ENCODE results near the gene SLC5A8.

The SLC5A8 gene

GRCh38 chr12:101209319-101210302 is at the start of gene SLC5A8:
Gene SLC5A8, minus strand, starts transcription at chr12:101210238. Its CDS starts 390 bp downstream, at chr12:101209848.
- DNase-seq: peak in 2 of 56 donors; percentile 4 to 7

- DNase-seq: no peak
These were observed 47.3 kb upstream of the SLC5A8 start for GRCh38 chr12:101257357-101257756.

- no peak for DNase-seq
These were observed 46.2 kb upstream of the SLC5A8 start for GRCh38 chr12:101256266-101256665.

GRCh38 chr12:101243616-101244015 is 33.6 kb upstream of the SLC5A8 start:
- no peak for DNase-seq

- no peak for DNase-seq
These were observed 33.0 kb upstream of the SLC5A8 start for GRCh38 chr12:101243074-101243473.

GRCh38 chr12:101238800-101239329 is 28.8 kb upstream of the SLC5A8 start:
- DNase-seq: no peak

GRCh38 chr12:101238306-101238705 is 28.3 kb upstream of the SLC5A8 start:
- DNase-seq: no peak

GRCh38 chr12:101235686-101236085 is 25.6 kb upstream of the SLC5A8 start:
- DNase-seq: no peak

- DNase-seq: no peak
These were observed 21.6 kb upstream of the SLC5A8 start for GRCh38 chr12:101231636-101232035.

- no peak for DNase-seq
These were observed 20.5 kb upstream of the SLC5A8 start for GRCh38 chr12:101230547-101230946.

- DNase-seq: no peak
These were observed 19.8 kb upstream of the SLC5A8 start for GRCh38 chr12:101229841-101230241.

- DNase-seq: no peak
These were observed 11.3 kb upstream of the SLC5A8 start for GRCh38 chr12:101221301-101221700.

GRCh38 chr12:101216810-101217209 is 6.8 kb upstream of the SLC5A8 start:
- DNase-seq: no peak

GRCh38 chr12:101207086-101207780 is 2.8 kb downstream of the SLC5A8 start:
- DNase-seq: no peak

GRCh38 chr12:101204602-101205304 is 5.3 kb downstream of the SLC5A8 start:
- peak in 1 of 56 donors; percentile 2 for DNase-seq

GRCh38 chr12:101200824-101201223 is 9.2 kb downstream of the SLC5A8 start:
- DNase-seq: no peak

- DNase-seq: no peak
These were observed 9.9 kb downstream of the SLC5A8 start for GRCh38 chr12:101200145-101200544.

- no peak for DNase-seq
These were observed 23.7 kb downstream of the SLC5A8 start for GRCh38 chr12:101186291-101186690.

GRCh38 chr12:101181776-101182175 is 28.3 kb downstream of the SLC5A8 start:
- no peak for DNase-seq

- no peak for DNase-seq
These were observed 35.5 kb downstream of the SLC5A8 start for GRCh38 chr12:101174541-101174940.

GRCh38 chr12:101173197-101173749 is 36.8 kb downstream of the SLC5A8 start:
- DNase-seq: no peak

All from nucleus accumbens (tissue), 56 donors.